Transverse colon (tissue), 3 donors: ENCODE measurements around the gene STK39.

Source experiments
- POLR2A ChIP-seq: fragments of 450-650 bp; IDR thresholded peaks from one replicate; pipeline ENCODE4 v1.6.1; 2016; ENCODE audit warnings: antibody characterized with exemption, mild to moderate bottlenecking, moderate library complexity
- TF ChIP-seq, protein P1 (sequence below), 5 experiments: fragments of 200-600 bp in 3 of 5; fragments of 450-650 bp in 2 of 5; sonication (generic) in 3 of 5; IDR thresholded peaks; 1 replicate in 2 of 5; 2 replicates in 3 of 5; pipeline ENCODE4 v1.5.1; 2016 to 2017; ENCODE audit warnings: antibody characterized with exemption in 5 of 5, inconsistent platforms in 3 of 5, mild to moderate bottlenecking in 2 of 5, moderate library complexity in 1 of 5

DNA sequence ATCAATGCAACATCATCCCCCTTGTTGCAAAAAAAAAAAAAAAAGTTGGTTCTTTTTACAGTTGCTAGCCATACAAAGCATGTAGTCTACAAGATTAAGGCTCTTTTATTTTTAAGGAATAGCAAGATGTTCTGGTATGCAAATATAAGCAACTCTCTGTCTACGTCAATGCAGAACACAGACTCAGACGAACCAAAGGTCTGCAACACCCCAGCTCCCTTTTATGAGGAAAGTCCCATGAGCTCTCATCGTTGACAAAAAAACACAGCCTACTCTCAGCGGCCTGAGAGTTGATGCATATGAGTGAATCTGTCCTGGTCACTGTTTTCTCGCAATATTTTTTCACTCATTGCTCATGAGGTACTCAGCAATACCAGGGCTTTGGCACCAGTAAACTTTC, 112.9 kb downstream of the STK39 start:
- no peak for TF ChIP-seq POLR2A
- TF ChIP-seq, protein P1, sequence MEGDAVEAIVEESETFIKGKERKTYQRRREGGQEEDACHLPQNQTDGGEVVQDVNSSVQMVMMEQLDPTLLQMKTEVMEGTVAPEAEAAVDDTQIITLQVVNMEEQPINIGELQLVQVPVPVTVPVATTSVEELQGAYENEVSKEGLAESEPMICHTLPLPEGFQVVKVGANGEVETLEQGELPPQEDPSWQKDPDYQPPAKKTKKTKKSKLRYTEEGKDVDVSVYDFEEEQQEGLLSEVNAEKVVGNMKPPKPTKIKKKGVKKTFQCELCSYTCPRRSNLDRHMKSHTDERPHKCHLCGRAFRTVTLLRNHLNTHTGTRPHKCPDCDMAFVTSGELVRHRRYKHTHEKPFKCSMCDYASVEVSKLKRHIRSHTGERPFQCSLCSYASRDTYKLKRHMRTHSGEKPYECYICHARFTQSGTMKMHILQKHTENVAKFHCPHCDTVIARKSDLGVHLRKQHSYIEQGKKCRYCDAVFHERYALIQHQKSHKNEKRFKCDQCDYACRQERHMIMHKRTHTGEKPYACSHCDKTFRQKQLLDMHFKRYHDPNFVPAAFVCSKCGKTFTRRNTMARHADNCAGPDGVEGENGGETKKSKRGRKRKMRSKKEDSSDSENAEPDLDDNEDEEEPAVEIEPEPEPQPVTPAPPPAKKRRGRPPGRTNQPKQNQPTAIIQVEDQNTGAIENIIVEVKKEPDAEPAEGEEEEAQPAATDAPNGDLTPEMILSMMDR (IDR thresholded peaks at IDR 0.05), result no peak
